ENCODE results near the gene NEAT1. TPM values are rescaled to one million over a fixed set of nuclear protein-coding genes. Genes with fewer than 3 reads are reported as not detected.

The NEAT1 gene
- total RNA-seq, 2 donors from 2014 or later, result 376 to 539 TPM

- Histone ChIP-seq H3K27ac (peak overlapping the region; percentile 97 to 100 (median 100)), H3K9me3 (no peaks in the 10 kb centered on the region), H3K27me3 (no peaks in the 10 kb centered on the region), H3K4me3 (no peak overlapping the region), H3K36me3 (replicated peaks in 1 of 2; ENCODE audit: insufficient read depth in 1 of 2, low read depth in 2 of 2) (no peaks in the 10 kb centered on the region), H3K4me1 (peaks cover 94% of the 10 kb centered on the region)
- WGBS, 2 donors, result 8 to 10% methylated on average over 7 to 12 of the region's 12 CpGs
- intact Hi-C loops (cut with DNase I), result no loop called here
- DNase-seq, result peak; percentile 90 to 96 (median 92)
- no peak for TF ChIP-seq POLR2A (IDR thresholded peaks at IDR 0.05)
- TF ChIP-seq CTCF (IDR thresholded peaks at IDR 0.05), result no peak
- peak; percentile 28 for ATAC-seq
Measured at GRCh38 chr11:65382804-65383368, 39.7 kb upstream of the NEAT1 start.

- 76 to 86% methylated on average over 6 of the region's 6 CpGs for WGBS, 2 donors
- TF ChIP-seq POLR2A (IDR thresholded peaks at IDR 0.05), result no peak
- no peak for TF ChIP-seq CTCF (IDR thresholded peaks at IDR 0.05)
- H3K27me3 ChIP-seq, result no peaks in the 10 kb centered on the region
- peak overlapping the region; percentile 89 to 100 (median 98) for H3K27ac ChIP-seq
- H3K4me3 ChIP-seq, result no peak overlapping the region
- no peaks in the 10 kb centered on the region for H3K9me3 ChIP-seq
- DNase-seq, result no peak
- intact Hi-C loops (cut with DNase I), result no loop called here
- no peak for ATAC-seq
- H3K4me1 ChIP-seq, result peaks cover 94% of the 10 kb centered on the region
- H3K36me3 ChIP-seq (replicated peaks in 1 of 2; ENCODE audit: insufficient read depth in 1 of 2, low read depth in 2 of 2), result no peaks in the 10 kb centered on the region
Measured at GRCh38 chr11:65383778-65384177, 38.8 kb upstream of the NEAT1 start.

GRCh38 chr11:65384301-65384889, 38.2 kb upstream of the NEAT1 start:
- ATAC-seq (no peak), DNase-seq (peak in 2 of 4 donors; percentile 34 to 49)
- no peaks in the 10 kb centered on the region for H3K27me3 ChIP-seq
- 69 to 81% methylated on average over 8 of the region's 8 CpGs for WGBS, 2 donors
- H3K9me3 ChIP-seq, result no peaks in the 10 kb centered on the region
- intact Hi-C loops (cut with DNase I), result no loop called here
- no peak for TF ChIP-seq POLR2A (IDR thresholded peaks at IDR 0.05)
- TF ChIP-seq CTCF (IDR thresholded peaks at IDR 0.05), result no peak
- H3K36me3 ChIP-seq (replicated peaks in 1 of 2; ENCODE audit: insufficient read depth in 1 of 2, low read depth in 2 of 2), result no peaks in the 10 kb centered on the region
- peak overlapping the region; percentile 89 to 100 (median 98) for H3K27ac ChIP-seq
- H3K4me3 ChIP-seq, result no peak overlapping the region
- H3K4me1 ChIP-seq, result peaks cover 94% of the 10 kb centered on the region

DNA sequence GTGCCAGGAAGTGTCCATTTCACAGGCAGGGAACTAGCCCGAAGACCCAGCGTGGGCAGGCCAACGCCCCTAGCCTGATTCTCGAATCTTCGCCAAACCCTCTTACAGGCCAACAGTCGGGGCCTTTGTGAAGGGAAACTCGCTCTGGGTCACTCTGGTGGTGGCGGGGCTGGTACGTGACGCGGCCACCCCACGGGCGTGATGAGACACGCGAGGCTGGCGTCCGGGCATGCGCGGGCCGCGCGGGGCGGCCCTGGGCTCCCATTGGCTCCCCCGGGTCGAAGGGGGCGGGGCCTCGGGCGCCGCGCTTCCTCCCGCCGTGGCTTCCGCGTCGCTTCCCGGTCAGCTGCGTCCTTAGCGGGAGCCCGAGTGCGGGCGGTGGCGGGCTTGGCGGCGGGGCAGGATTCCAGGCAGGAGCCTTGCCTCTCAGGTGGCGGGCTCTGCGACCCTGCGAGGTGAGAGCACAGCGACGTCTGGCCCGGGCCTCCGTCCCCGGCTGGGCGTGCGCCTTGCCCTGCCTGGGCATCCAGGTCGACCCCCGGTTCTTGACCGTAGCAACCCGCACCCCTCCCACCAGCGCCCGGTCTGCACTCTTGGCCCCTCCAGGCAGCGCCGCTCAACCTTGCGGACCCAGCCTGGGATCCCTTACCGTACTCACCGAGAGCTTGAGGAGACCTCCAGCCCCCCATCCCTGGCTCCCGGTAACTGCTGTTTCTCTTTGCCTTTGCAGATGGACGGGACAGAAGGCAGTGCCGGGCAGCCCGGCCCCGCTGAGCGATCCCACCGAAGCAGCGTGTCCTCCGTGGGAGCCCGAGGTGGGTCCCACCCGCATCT, 36.1 kb upstream of the NEAT1 start, which contains the start of gene FRMD8:
Gene FRMD8 (plus strand): TSS at position 331 of the 834 bp plus-strand sequence. CDS start 400 bp downstream, at position 731.
- 1% methylated on average over 14 to 76 of the region's 76 CpGs for WGBS, 2 donors
- H3K36me3 ChIP-seq (replicated peaks in 1 of 2; ENCODE audit: insufficient read depth in 1 of 2, low read depth in 2 of 2), result no peaks in the 10 kb centered on the region
- H3K4me3 ChIP-seq, result peak within 1 kb of the TSS; percentile 38 to 83
- peak within 1 kb of the TSS; percentile 92 to 100 (median 98) for H3K27ac ChIP-seq
- ATAC-seq (peak; percentile 55), DNase-seq (peak; percentile 92 to 94 (median 92))
- TF ChIP-seq CTCF (IDR thresholded peaks at IDR 0.05), result no peak
- TF ChIP-seq POLR2A (IDR thresholded peaks at IDR 0.05), result peak; percentile 94 to 95 (median 94)
- H3K4me1 ChIP-seq, result peaks cover 93% of the 10 kb centered on the region
- H3K27me3 ChIP-seq, result no peaks in the 10 kb centered on the region
- intact Hi-C loops (cut with DNase I), result no loop called here
- H3K9me3 ChIP-seq, result no peaks in the 10 kb centered on the region

All from body of pancreas (tissue), 4 donors.